Heart left ventricle (tissue), 13 donors: Measurements from ENCODE around the gene PCDHA6.

Experiments used
- CTCF ChIP-seq, 12 donors: fragments of 200-600 bp; sonication (generic) in 4 of 12; IDR thresholded peaks; one replicate each; pipeline versions ENCODE4 v1.5.0 to v1.8.0; 2018 to 2022; ENCODE audit warnings: antibody characterized with exemption in 12 of 12, mild to moderate bottlenecking in 5 of 12
- POLR2A ChIP-seq, 2 donors: fragments of 450-650 bp; IDR thresholded peaks; one replicate each; pipeline ENCODE4 v1.6.1; 2017; ENCODE audit warnings: antibody characterized with exemption in 2 of 2, mild to moderate bottlenecking in 2 of 2, moderate library complexity in 2 of 2
- donor health status: ischemic (EF 13 %, LVEDD 7.1; RV severe dilation, severe dysfunction).
- donor health status: DM: no; HTN: yes; CAD: no.
- donor health status: DM: no; HTN: no; CAD: no.
- donor health status: ischemic (EF 25% LVEDD 6.9; RV normal size, moderate dysfunction).
- donor health status: ischemic (EF 25% LVEDD 5.7; RV mildly dilated, moderate dysfunction).
- donor health status: ischemic (EF 35%, LVEDD 5.7; RV mildly dilated, moderate dysfunction).
- donor health status: nonischemic (EF 11% LVEDD 7.7; RV severe dilation, severe dysfunction).
- donor health status: DM: yes; HTN: yes; CAD: no.
- donor health status: PGD.
- donor health status: ischemic (EF 29% LVEDD 5.4; RV normal size, mild dysfunction).
- donor health status: nonischemic (EF 23%, LVEDD 6.1; RV moderate dilation, normal function).

GRCh38 chr5:140828362-140828737 lies 590 bp downstream of the PCDHA6 start:
- TF ChIP-seq CTCF (IDR thresholded peaks at IDR 0.05) (no peak), POLR2A (IDR thresholded peaks at IDR 0.05) (no peak)
